HG02970 (cell line): ENCODE results near the gene SLC9A7.

Experiments
- ATAC-seq: cut with Tn5 transposase; IDR thresholded peaks from one replicate; pipeline ENCODE4 v1.9.1; 2021; ENCODE audit warnings: mild to moderate bottlenecking, moderate library complexity, moderate number of reproducible peaks; ENCODE audit not compliant: unreplicated experiment, low FRiP score

SLC9A7 gene

GRCh38 chrX:46577221-46578005 is 181.5 kb downstream of the SLC9A7 start:
- ATAC-seq = no peak

- ATAC-seq = no peak
These were observed 182.5 kb downstream of the SLC9A7 start for GRCh38 chrX:46576458-46576857.

GRCh38 chrX:46575991-46576392 is 182.9 kb downstream of the SLC9A7 start:
- ATAC-seq = no peak

GRCh38 chrX:46575586-46575985 is 183.3 kb downstream of the SLC9A7 start:
- ATAC-seq = no peak

- no peak for ATAC-seq
These were observed 184.0 kb downstream of the SLC9A7 start for GRCh38 chrX:46574774-46575381.

GRCh38 chrX:46573892-46574773 is 184.8 kb downstream of the SLC9A7 start:
- ATAC-seq = no peak

GRCh38 chrX:46573331-46573891 is 185.5 kb downstream of the SLC9A7 start, which contains the start of gene CHST7:
Gene CHST7 (plus strand): TSS chrX:46573765. CDS start chrX:46573932, 167 bp downstream.
- ATAC-seq = no peak

- no peak for ATAC-seq
These were observed 186.5 kb downstream of the SLC9A7 start for GRCh38 chrX:46572340-46572936.

- no peak for ATAC-seq
These were observed 187.2 kb downstream of the SLC9A7 start for GRCh38 chrX:46571423-46572339.

GRCh38 chrX:46569621-46570020 is 189.3 kb downstream of the SLC9A7 start:
- ATAC-seq = no peak

GRCh38 chrX:46567388-46567787 is 191.5 kb downstream of the SLC9A7 start:
- no peak for ATAC-seq

- ATAC-seq = peak; percentile 80
These were observed 196.9 kb downstream of the SLC9A7 start for GRCh38 chrX:46561824-46562657.

GRCh38 chrX:46559062-46559461 is 199.9 kb downstream of the SLC9A7 start:
- no peak for ATAC-seq

- ATAC-seq = no peak
These were observed 204.0 kb downstream of the SLC9A7 start for GRCh38 chrX:46554942-46555341.

- ATAC-seq = no peak
These were observed 205.0 kb downstream of the SLC9A7 start for GRCh38 chrX:46553935-46554334.

GRCh38 chrX:46551494-46552128 is 207.3 kb downstream of the SLC9A7 start:
- no peak for ATAC-seq

- no peak for ATAC-seq
These were observed 209.0 kb downstream of the SLC9A7 start for GRCh38 chrX:46549914-46550313.
